ENCODE measurements around the gene EGFL7.

Gene EGFL7

GRCh38 chr9:136662656-136663581 is at the start of gene EGFL7:
Gene EGFL7 (plus strand): TSS chr9:136662916. CDS start chr9:136668283, 5,367 bp downstream.
- no peak for DNase-seq

GRCh38 chr9:136613824-136614371 is 48.8 kb upstream of the EGFL7 start:
- DNase-seq = no peak

- no peak for DNase-seq
Observed at GRCh38 chr9:136614372-136614922, 48.3 kb upstream of the EGFL7 start.

- DNase-seq = no peak
Observed at GRCh38 chr9:136614967-136615623, 47.6 kb upstream of the EGFL7 start.

GRCh38 chr9:136615631-136616306 is 46.9 kb upstream of the EGFL7 start:
- DNase-seq = no peak

- DNase-seq = no peak
Observed at GRCh38 chr9:136616307-136616635, 46.4 kb upstream of the EGFL7 start.

GRCh38 chr9:136616948-136617695 is 45.6 kb upstream of the EGFL7 start:
- DNase-seq = no peak

- no peak for DNase-seq
Observed at GRCh38 chr9:136617746-136618579, 44.8 kb upstream of the EGFL7 start.

GRCh38 chr9:136618580-136619547 is 43.9 kb upstream of the EGFL7 start:
- DNase-seq = no peak

GRCh38 chr9:136619742-136620440 is 42.8 kb upstream of the EGFL7 start:
- DNase-seq = no peak

- DNase-seq = no peak
Observed at GRCh38 chr9:136620441-136621018, 42.2 kb upstream of the EGFL7 start.

GRCh38 chr9:136621019-136621733 is 41.5 kb upstream of the EGFL7 start:
- DNase-seq = no peak

GRCh38 chr9:136621734-136622093 is 41.0 kb upstream of the EGFL7 start:
- no peak for DNase-seq

GRCh38 chr9:136622538-136622948 is 40.2 kb upstream of the EGFL7 start:
- DNase-seq = no peak

GRCh38 chr9:136623016-136623841 is 39.5 kb upstream of the EGFL7 start:
- no peak for DNase-seq

GRCh38 chr9:136623842-136624183 is 38.9 kb upstream of the EGFL7 start:
- no peak for DNase-seq

GRCh38 chr9:136624184-136624951 is 38.3 kb upstream of the EGFL7 start:
- DNase-seq = no peak
